ENCODE results near the gene CHRM4.
A peak's percentile ranks its signal among the peaks of the same experiment; 100 is the strongest.

CHRM4 gene

GRCh38 chr11:46346886-46347636 lies 44.5 kb downstream of the CHRM4 start, which contains the start of gene DGKZ:
Gene DGKZ (plus strand): TSS chr11:46347463. CDS start chr11:46347660, 197 bp downstream.
- peak; percentile 90 for DNase-seq

GRCh38 chr11:46345881-46346484 lies 45.6 kb downstream of the CHRM4 start:
- DNase-seq: peak; percentile 43

GRCh38 chr11:46345131-46345597 lies 46.4 kb downstream of the CHRM4 start:
- no peak for DNase-seq

GRCh38 chr11:46343520-46343919 lies 48.1 kb downstream of the CHRM4 start:
- DNase-seq: no peak

GRCh38 chr11:46342239-46342638 lies 49.3 kb downstream of the CHRM4 start:
- DNase-seq: no peak

GRCh38 chr11:46341454-46341853 lies 50.1 kb downstream of the CHRM4 start:
- DNase-seq: no peak

- DNase-seq: no peak
Measured at GRCh38 chr11:46339816-46340215, 51.8 kb downstream of the CHRM4 start.

- no peak for DNase-seq
Measured at GRCh38 chr11:46338988-46339666, 52.4 kb downstream of the CHRM4 start.

- DNase-seq: no peak
Measured at GRCh38 chr11:46338636-46338987, 53.0 kb downstream of the CHRM4 start.

- DNase-seq: no peak
Measured at GRCh38 chr11:46337626-46338345, 53.8 kb downstream of the CHRM4 start.

- DNase-seq: no peak
Measured at GRCh38 chr11:46336563-46337180, 54.9 kb downstream of the CHRM4 start.

- no peak for DNase-seq
Measured at GRCh38 chr11:46335890-46336562, 55.5 kb downstream of the CHRM4 start.

- DNase-seq: no peak
Measured at GRCh38 chr11:46335271-46335670, 56.3 kb downstream of the CHRM4 start.

GRCh38 chr11:46334211-46334610 lies 57.4 kb downstream of the CHRM4 start:
- DNase-seq: no peak

All from activated naive CD4-positive, alpha-beta T cell treated with Interleukin-2 at 50 U/mL for 16 hours (primary cell).